Neuronal stem cell (in vitro differentiated cells): ENCODE results near the gene SLC2A4RG.
A peak's percentile ranks its signal among the peaks of the same experiment; 100 is the strongest.

Source experiments
- DNase-seq: peaks from one replicate; pipeline ENCODE4 v3.0.0-alpha.2; 2013; ENCODE audit warnings: low spot score
- H2AFZ ChIP-seq: one replicate; pipeline ENCODE4 v1.6.1; 2013; ENCODE audit warnings: mild to moderate bottlenecking, low read length, inconsistent platforms
- H2AK5ac ChIP-seq: 2 replicates; pipeline ENCODE4 v1.6.1; 2013; ENCODE audit warnings: low read depth, mild to moderate bottlenecking, inconsistent platforms, low read length, moderate library complexity, mixed read lengths
- H2BK120ac ChIP-seq: 2 replicates; pipeline ENCODE4 v1.6.1; 2013; ENCODE audit warnings: low read depth, mild to moderate bottlenecking, inconsistent platforms, low read length, moderate library complexity, mixed read lengths
- H2BK12ac ChIP-seq: one replicate; pipeline ENCODE4 v1.6.1; 2013; ENCODE audit warnings: low read length, inconsistent platforms
- H2BK15ac ChIP-seq: 2 replicates; pipeline ENCODE4 v1.6.1; 2013; ENCODE audit warnings: mild to moderate bottlenecking, low read length, inconsistent platforms, mixed read lengths
- H2BK5ac ChIP-seq: one replicate; pipeline ENCODE4 v1.6.1; 2013; ENCODE audit warnings: inconsistent platforms, mild to moderate bottlenecking, low read length, moderate library complexity
- H3K14ac ChIP-seq: one replicate; pipeline ENCODE4 v1.6.1; 2013; ENCODE audit warnings: low read length, inconsistent platforms
- H3K18ac ChIP-seq: 2 replicates; pipeline ENCODE4 v1.6.1; 2013; ENCODE audit warnings: low read length, inconsistent platforms
- H3K23ac ChIP-seq: 2 replicates; pipeline ENCODE4 v1.6.1; 2013; ENCODE audit warnings: low read depth, mild to moderate bottlenecking, mixed read lengths, low read length, inconsistent platforms; ENCODE audit not compliant: poor library complexity
- H3K27ac ChIP-seq: replicated peaks from 3 replicates; pipeline ENCODE4 v1.5.1; 2013; ENCODE audit warnings: low read length, inconsistent platforms
- H3K27me3 ChIP-seq, 3 experiments: 2 replicates each; pipeline ENCODE4 v1.6.1; 2013; ENCODE audit warnings: low read length in 3 of 3, mild to moderate bottlenecking in 2 of 3, inconsistent platforms in 1 of 3, low read depth in 1 of 3, mixed read lengths in 1 of 3, moderate library complexity in 1 of 3; ENCODE audit not compliant: control insufficient read depth in 3 of 3, insufficient read depth in 3 of 3
- H3K36me3 ChIP-seq, 2 donors: replicated peaks in 1 of 2; 2 replicates each; pipeline ENCODE4 v1.6.1; 2013; ENCODE audit warnings: low read length in 2 of 2; ENCODE audit not compliant: control insufficient read depth in 2 of 2, insufficient read depth in 2 of 2
- H3K4ac ChIP-seq: 2 replicates; pipeline ENCODE4 v1.6.1; 2013; ENCODE audit warnings: inconsistent platforms, mild to moderate bottlenecking, low read length, moderate library complexity
- H3K4me1 ChIP-seq, 2 donors: 1 replicate in 1 of 2; 2 replicates in 1 of 2; pipeline ENCODE4 v1.6.1; 2013; ENCODE audit warnings: low read length in 2 of 2, low read depth in 1 of 2; ENCODE audit not compliant: control insufficient read depth in 2 of 2, insufficient read depth in 1 of 2
- H3K4me2 ChIP-seq: one replicate; pipeline ENCODE4 v1.6.1; 2013; ENCODE audit warnings: mild to moderate bottlenecking, low read length, inconsistent platforms; ENCODE audit not compliant: insufficient read depth, poor library complexity, severe bottlenecking
- H3K4me3 ChIP-seq, 2 donors: 2 replicates each; pipeline ENCODE4 v1.5.1; 2013; ENCODE audit warnings: low read length in 2 of 2, mild to moderate bottlenecking in 2 of 2, inconsistent platforms in 1 of 2, moderate library complexity in 1 of 2
- H3K79me1 ChIP-seq: one replicate; pipeline ENCODE4 v1.6.1; 2013; ENCODE audit warnings: low read depth, mild to moderate bottlenecking, inconsistent platforms, low read length, moderate library complexity
- H3K9ac ChIP-seq: one replicate; pipeline ENCODE4 v1.6.1; 2013; ENCODE audit warnings: mild to moderate bottlenecking, low read depth, low read length, inconsistent platforms; ENCODE audit not compliant: poor library complexity
- H3K9me3 ChIP-seq, 2 donors: replicated peaks in 1 of 2; 2 replicates each; pipeline versions ENCODE3 to v1.6.1; 2013; ENCODE audit warnings: low read length in 2 of 2, mild to moderate bottlenecking in 2 of 2, inconsistent platforms in 1 of 2, low read depth in 1 of 2, mixed read lengths in 1 of 2, moderate library complexity in 1 of 2; ENCODE audit not compliant: control insufficient read depth in 2 of 2, insufficient read depth in 1 of 2
- H4K8ac ChIP-seq: one replicate; pipeline ENCODE4 v1.6.1; 2013; ENCODE audit warnings: low read depth, mild to moderate bottlenecking, inconsistent platforms, low read length, moderate library complexity
- H4K91ac ChIP-seq: one replicate; pipeline ENCODE4 v1.6.1; 2013; ENCODE audit warnings: low read length, low read depth, mild to moderate bottlenecking, inconsistent platforms; ENCODE audit not compliant: poor library complexity
- WGBS, 2 donors: extraction: QIAGEN DNeasy Blood & Tissue Kit; methylation state at CpG; one replicate each; pipeline ENCODE4 v1.1.7; 2013; ENCODE audit warnings: missing lambda C conversion rate in 2 of 2, mixed read lengths in 1 of 2; ENCODE audit not compliant: insufficient read length in 2 of 2, insufficient replicate concordance in 1 of 2; ENCODE audit errors: extremely low coverage in 2 of 2; 5-methylcytosine and 5-hydroxymethylcytosine counted together

The SLC2A4RG gene

GRCh38 chr20:63706852-63707557 lies 32.6 kb upstream of the SLC2A4RG start:
- Histone ChIP-seq H3K23ac (peak overlapping the region; percentile 99), H2AK5ac (peak overlapping the region; percentile 99), H2BK120ac (peak overlapping the region; percentile 87), H2BK5ac (peak overlapping the region; percentile 82), H2AFZ (peak overlapping the region; percentile 91), H3K27me3 (no peaks in the 10 kb centered on the region), H3K79me1 (peaks cover 30% of the 10 kb centered on the region), H4K8ac (peak overlapping the region; percentile 72), H3K18ac (peak overlapping the region; percentile 99), H3K27ac (no peak overlapping the region), H3K4ac (no peak overlapping the region), H3K9ac (peak overlapping the region; percentile 96), H4K91ac (no peak overlapping the region), H3K4me3 (peak overlapping the region; percentile 91), H3K14ac (peak overlapping the region; percentile 90), H3K36me3 (peaks cover 37 to 68% of the 10 kb centered on the region in 2 donors), H2BK15ac (peak overlapping the region; percentile 64), H2BK12ac (no peak overlapping the region), H3K9me3 (peaks cover 0 to 5% of the 10 kb centered on the region in 2 donors), H3K4me2 (peak overlapping the region; percentile 94), H3K4me1 (peaks cover 12 to 13% of the 10 kb centered on the region in 2 donors)
- DNase-seq = no peak
- WGBS, 2 donors = no CpG with 5 or more reads among the region's 56 CpGs

GRCh38 chr20:63707558-63708300 lies 31.8 kb upstream of the SLC2A4RG start, which contains the start of the genes ARFRP1 and ZGPAT:
ARFRP1 (minus strand) TSS chr20:63707976; CDS start chr20:63707091, 885 bp downstream.
ZGPAT (plus strand) TSS chr20:63708039; CDS start chr20:63708581, 542 bp downstream.
- H2BK120ac ChIP-seq = peak within 1 kb of the TSS; percentile 87
- H2BK5ac ChIP-seq = peak within 1 kb of the TSS; percentile 82
- no peak within 1 kb of the TSS for H2BK12ac ChIP-seq
- peak within 1 kb of the TSS; percentile 91 for H3K4me3 ChIP-seq
- peak within 1 kb of the TSS; percentile 91 for H2AFZ ChIP-seq
- no peak within 1 kb of the TSS for H4K91ac ChIP-seq
- H3K79me1 ChIP-seq = peaks cover 30% of the 10 kb centered on the region
- H3K27me3 ChIP-seq = no peaks in the 10 kb centered on the region
- H3K9me3 ChIP-seq = peaks cover 0 to 12% of the 10 kb centered on the region in 2 donors
- peak; percentile 86 for DNase-seq
- WGBS, 2 donors = no CpG with 5 or more reads among the region's 98 CpGs
- H3K4me1 ChIP-seq = peaks cover 12 to 13% of the 10 kb centered on the region in 2 donors
- H3K23ac ChIP-seq = peak within 1 kb of the TSS; percentile 99
- H2AK5ac ChIP-seq = peak within 1 kb of the TSS; percentile 99
- peak within 1 kb of the TSS; percentile 90 for H3K14ac ChIP-seq
- H2BK15ac ChIP-seq = peak within 1 kb of the TSS; percentile 64
- H3K4me2 ChIP-seq = peak within 1 kb of the TSS; percentile 94
- H4K8ac ChIP-seq = peak within 1 kb of the TSS; percentile 82
- H3K27ac ChIP-seq = peak within 1 kb of the TSS; percentile 31
- no peak within 1 kb of the TSS for H3K4ac ChIP-seq
- peak within 1 kb of the TSS; percentile 99 for H3K18ac ChIP-seq
- H3K9ac ChIP-seq = peak within 1 kb of the TSS; percentile 98
- peaks cover 37 to 72% of the 10 kb centered on the region in 2 donors for H3K36me3 ChIP-seq

- Histone ChIP-seq H2BK12ac (no peak overlapping the region), H3K79me1 (peaks cover 30% of the 10 kb centered on the region), H2BK15ac (no peak overlapping the region), H4K91ac (no peak overlapping the region), H3K14ac (peak overlapping the region; percentile 82), H2AK5ac (peak overlapping the region; percentile 95), H3K4ac (no peak overlapping the region), H3K27ac (no peak overlapping the region), H3K23ac (peak overlapping the region; percentile 99), H3K4me2 (peak overlapping the region; percentile 94), H2BK120ac (peak overlapping the region; percentile 61), H3K36me3 (peaks cover 37 to 77% of the 10 kb centered on the region in 2 donors), H3K4me3 (peak overlapping the region; percentile 91), H2BK5ac (peak overlapping the region; percentile 53), H3K27me3 (no peaks in the 10 kb centered on the region), H3K9me3 (peaks cover 0 to 16% of the 10 kb centered on the region in 2 donors), H3K4me1 (peaks cover 12 to 13% of the 10 kb centered on the region in 2 donors), H2AFZ (peak overlapping the region; percentile 86), H3K18ac (peak overlapping the region; percentile 96), H3K9ac (peak overlapping the region; percentile 98), H4K8ac (peak overlapping the region; percentile 82)
- WGBS, 2 donors = no CpG with 5 or more reads among the region's 67 CpGs
- DNase-seq = no peak
These were observed 31.1 kb upstream of the SLC2A4RG start for GRCh38 chr20:63708301-63709148.
